ENCODE results near the gene SERPINE2. TPM values are rescaled to one million over a fixed set of nuclear protein-coding genes. Genes with fewer than 3 reads are reported as not detected.

The SERPINE2 gene
- polyA plus RNA-seq, 4 donors, result 55.3 to 148 (median 129) TPM

- no peak for DNase-seq (ENCODE audit: low read depth in 4 of 4, low spot score in 3 of 4)
Measured at GRCh38 chr2:224055101-224055500, 16.0 kb upstream of the SERPINE2 start.

- no peak for DNase-seq (ENCODE audit: low read depth in 4 of 4, low spot score in 3 of 4)
Measured at GRCh38 chr2:224046752-224047151, 7.7 kb upstream of the SERPINE2 start.

- DNase-seq (ENCODE audit: low read depth in 4 of 4, low spot score in 3 of 4), result no peak
Measured at GRCh38 chr2:224042191-224042696, 3.2 kb upstream of the SERPINE2 start.

DNA sequence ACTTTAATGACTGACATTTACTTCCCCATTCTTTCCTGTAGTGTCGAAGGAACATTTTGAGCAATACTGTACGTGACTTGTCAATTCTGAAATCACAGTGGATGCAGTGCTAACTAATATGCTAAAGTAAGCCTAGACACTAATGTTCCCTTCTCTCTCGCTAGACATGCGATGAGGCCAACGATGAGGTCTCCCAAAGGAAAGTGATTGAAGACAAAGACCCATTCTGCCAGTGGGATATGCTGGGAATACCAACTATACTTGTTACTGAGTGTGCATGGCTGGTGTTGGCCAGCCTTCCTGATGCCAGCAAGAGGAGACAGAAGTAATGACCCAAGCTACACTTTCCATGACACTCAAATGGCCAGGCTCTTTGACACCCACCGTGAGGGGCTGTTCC, 2.5 kb upstream of the SERPINE2 start:
- no peak for DNase-seq (ENCODE audit: low read depth in 4 of 4, low spot score in 3 of 4)

GRCh38 chr2:224040753-224041152, 1.7 kb upstream of the SERPINE2 start:
- no peak for DNase-seq (ENCODE audit: low read depth in 4 of 4, low spot score in 3 of 4)

GRCh38 chr2:224039770-224040440, 819 bp upstream of the SERPINE2 start:
- DNase-seq (ENCODE audit: low read depth in 4 of 4, low spot score in 3 of 4), result no peak

DNA sequence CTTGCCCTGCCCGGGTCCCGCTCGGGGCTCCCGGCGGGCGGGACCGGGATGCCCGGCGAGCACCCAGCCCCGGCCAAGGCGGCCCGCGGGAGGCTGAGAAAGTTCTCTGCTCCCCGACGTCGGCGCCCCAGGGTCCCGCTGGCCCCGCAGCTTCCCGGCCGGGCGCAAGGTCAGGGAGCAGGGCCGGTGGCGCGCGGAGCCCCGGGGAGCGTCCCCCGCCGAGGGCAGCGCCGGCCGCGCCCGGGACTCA, 331 bp downstream of the SERPINE2 start:
- no peak for DNase-seq (ENCODE audit: low read depth in 4 of 4, low spot score in 3 of 4)

- no peak for DNase-seq (ENCODE audit: low read depth in 4 of 4, low spot score in 3 of 4)
Measured at GRCh38 chr2:224038049-224038829, 847 bp downstream of the SERPINE2 start.

DNA sequence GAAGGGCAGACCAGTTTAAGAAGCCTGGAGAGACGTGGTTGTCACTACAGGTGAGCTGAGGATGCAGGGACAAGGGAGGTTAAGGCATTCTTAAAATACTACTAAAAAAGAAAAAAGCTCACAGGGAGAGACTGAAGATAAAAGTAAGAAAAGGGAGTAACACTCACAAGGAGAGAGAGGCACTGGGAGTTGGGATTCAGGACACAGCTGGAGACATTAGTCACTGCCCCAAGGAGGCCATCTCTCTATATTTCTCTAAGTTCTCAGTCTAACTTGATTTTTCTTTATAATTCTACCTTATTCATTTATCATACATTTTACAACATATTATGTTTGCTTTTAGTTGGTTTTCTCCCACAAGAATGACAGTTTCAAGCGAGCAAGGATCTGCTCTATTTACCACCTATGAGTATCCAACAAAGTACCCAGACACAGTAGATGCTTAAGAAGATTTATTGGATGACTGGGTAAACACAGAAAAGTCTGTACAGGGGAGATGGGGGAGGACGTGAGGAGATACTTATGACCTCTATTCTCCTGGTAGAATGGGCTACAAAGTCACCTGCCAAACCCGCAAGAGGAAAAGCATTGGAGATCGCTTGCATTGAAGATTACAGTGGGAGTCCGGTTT, 2.2 kb downstream of the SERPINE2 start:
- DNase-seq (ENCODE audit: low read depth in 4 of 4, low spot score in 3 of 4), result no peak

DNA sequence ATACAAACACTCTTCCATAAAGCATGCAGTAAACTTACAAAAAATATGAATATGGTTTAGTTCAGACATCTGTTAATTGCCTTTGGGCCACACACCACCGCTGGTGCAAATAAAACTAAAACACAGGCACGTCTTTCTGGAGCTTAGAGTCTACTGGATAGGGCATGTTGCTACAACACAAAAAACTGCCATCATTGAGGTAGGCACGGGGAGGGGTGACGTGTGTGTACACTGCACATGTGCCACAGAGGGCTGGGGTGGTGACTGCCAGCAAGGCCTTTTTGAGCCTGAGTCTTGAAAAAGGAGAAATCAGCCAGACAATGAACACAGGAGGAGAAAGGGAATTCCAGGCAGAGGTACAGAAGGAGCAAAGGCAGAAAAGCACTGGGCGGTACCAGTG, 5.1 kb downstream of the SERPINE2 start:
- no peak for DNase-seq (ENCODE audit: low read depth in 4 of 4, low spot score in 3 of 4)

DNA sequence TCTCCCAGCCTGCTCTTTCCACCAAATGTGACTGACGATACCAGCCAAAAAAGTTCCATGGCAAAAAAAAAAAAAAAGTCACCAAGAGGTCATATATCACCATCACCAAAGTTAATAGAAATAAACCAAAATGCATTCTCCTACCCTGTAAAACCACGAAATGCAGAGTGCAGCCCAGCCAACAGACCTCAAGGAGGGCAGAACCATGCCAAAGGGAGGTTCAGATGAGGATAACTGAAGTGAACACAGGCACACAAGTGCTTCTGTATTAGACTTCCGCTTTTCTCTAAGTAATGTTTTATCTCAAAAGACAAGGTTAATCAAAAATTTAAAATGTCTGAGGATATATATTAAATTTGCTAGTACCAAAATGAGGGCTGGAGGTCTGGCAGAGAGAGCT, 5.5 kb downstream of the SERPINE2 start:
- DNase-seq (ENCODE audit: low read depth in 4 of 4, low spot score in 3 of 4), result no peak

DNA sequence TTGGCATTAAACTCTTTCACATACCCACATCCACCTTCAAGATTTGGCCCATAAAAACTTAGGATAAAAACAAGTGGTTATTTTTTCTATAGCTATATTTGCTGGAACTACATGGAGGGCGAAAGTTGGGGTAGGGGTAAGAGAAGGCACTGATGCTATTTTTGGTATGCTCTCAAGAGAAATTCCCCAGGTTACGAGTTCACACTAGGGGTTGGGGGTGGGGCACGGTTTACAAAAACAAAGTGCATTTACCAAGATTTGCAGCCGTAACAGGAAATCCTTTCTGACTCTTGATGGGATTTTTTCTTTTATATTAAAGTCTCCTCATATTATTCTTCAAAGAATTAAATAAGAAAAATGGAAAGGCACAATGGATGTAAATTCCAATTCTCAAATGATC, 6.8 kb downstream of the SERPINE2 start:
- DNase-seq (ENCODE audit: low read depth in 4 of 4, low spot score in 3 of 4), result no peak

GRCh38 chr2:224031358-224031970, 7.6 kb downstream of the SERPINE2 start:
- DNase-seq (ENCODE audit: low read depth in 4 of 4, low spot score in 3 of 4), result no peak

DNA sequence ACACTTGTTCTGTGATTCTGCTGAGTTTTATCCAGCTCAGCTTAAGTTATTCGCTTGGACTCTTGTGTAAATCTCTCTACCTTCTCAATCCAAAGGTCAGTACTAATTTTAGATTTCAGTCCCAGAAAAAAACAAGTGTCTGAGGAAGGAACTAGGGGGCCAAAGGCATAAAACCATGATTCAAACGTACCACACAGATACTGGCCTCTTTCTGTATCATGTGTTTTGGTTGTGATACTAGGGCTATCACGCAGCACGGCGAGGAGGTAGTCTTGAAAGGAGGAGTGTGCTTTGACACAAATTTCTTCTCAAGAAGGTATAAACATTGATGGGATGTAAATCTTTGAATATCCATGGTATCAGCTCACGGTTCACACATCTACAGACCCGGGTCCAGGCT, 8.3 kb downstream of the SERPINE2 start:
- DNase-seq (ENCODE audit: low read depth in 4 of 4, low spot score in 3 of 4), result no peak

DNA sequence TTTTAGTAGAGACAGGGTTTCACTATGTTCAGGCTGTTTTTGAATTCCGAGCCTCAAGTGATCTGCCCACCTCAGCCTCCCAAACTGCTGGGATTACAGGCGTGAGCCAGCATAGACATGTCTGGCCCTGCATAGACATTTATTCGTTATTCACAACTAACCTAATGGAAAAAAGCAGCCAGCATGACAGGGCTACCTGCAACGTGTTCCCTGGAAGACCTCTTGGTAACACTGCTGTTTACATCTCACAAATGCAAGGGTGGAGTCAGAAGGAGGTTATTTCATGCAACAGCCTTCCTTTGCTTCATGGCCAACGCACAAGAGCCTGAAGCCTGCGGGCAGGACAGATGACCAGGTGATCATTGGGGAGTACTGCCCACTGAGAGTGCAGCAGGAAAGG, 9.2 kb downstream of the SERPINE2 start:
- DNase-seq (ENCODE audit: low read depth in 4 of 4, low spot score in 3 of 4), result no peak

- DNase-seq (ENCODE audit: low read depth in 4 of 4, low spot score in 3 of 4), result no peak
Measured at GRCh38 chr2:224027931-224028330, 11.2 kb downstream of the SERPINE2 start.

DNA sequence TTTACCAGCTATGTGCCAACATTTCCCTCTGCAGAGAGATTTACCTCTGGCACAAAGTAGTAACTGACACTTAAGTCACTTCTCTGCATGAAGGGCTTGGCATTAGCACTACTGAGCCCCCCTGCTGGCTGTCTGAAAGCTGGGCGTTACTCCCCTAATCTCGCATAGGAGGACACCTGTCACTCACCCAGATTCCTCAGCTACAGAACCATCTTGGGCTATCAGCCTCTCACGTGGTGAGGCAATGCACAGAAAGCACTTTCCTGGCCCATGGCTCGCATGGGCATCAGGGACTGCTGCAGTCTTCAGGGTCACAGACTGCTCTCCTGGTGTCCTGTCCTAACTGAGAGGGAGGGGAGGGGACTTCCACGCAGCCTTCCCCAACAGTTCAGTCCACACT, 12.0 kb downstream of the SERPINE2 start:
- DNase-seq (ENCODE audit: low read depth in 4 of 4, low spot score in 3 of 4), result no peak

DNA sequence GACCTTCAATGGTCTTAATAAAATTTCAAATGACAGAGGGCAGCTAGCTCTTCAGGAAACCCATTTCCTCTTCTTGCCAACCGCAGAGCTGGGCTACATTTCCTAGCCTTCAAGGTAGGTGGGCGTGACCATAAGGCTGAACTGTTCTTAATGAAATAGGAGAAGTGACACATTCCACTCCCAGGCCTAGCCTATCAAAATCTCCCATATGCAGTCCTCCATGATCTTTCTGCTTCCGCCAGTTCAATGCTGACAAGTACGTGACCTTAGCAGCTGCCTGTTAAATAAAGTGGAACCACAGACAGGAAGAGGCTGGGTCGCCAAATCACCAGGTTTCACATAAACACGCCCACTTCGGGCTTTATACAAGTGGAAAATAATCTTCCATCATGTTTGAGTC, 13.2 kb downstream of the SERPINE2 start:
- DNase-seq (ENCODE audit: low read depth in 4 of 4, low spot score in 3 of 4), result no peak

DNA sequence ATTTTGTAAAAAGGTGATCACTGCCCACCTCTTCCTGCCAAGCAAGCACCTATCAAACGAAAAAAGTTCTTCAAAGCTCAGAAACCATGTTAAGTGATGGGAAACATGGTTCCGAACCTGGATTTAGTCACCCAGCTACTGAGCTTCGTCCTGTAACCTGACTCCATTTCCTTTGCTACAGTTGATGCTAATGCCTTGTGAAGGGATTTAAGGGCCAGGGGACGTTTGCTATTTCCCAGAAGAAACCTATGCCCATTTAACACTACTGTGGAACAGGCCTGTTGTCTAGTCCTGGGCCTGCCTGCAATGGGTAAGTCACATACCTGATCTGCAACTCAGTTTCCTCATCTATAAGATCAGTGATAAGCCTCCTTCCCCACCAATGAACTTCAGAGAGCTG, 14.8 kb downstream of the SERPINE2 start:
- DNase-seq (ENCODE audit: low read depth in 4 of 4, low spot score in 3 of 4), result no peak

- DNase-seq (ENCODE audit: low read depth in 4 of 4, low spot score in 3 of 4), result no peak
Measured at GRCh38 chr2:224023188-224023587, 15.9 kb downstream of the SERPINE2 start.

DNA sequence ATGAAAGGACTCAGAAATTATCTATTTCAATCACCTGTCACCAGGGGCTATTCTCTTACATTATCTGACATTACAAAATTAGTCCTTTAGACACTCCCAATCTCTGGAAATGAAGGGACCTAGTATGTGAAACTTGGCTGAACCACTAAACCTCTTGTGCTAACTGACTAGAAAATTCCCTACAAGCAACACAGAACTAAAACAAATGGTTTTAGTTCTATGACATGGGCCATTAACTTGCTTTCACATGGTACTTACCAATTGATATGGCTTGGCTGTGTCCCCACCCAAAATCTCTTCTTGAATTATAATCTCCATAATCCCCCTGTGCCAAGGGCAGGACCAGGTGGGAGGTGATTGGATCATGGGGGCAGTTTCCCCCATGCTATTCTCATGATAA, 16.6 kb downstream of the SERPINE2 start:
- no peak for DNase-seq (ENCODE audit: low read depth in 4 of 4, low spot score in 3 of 4)

DNA sequence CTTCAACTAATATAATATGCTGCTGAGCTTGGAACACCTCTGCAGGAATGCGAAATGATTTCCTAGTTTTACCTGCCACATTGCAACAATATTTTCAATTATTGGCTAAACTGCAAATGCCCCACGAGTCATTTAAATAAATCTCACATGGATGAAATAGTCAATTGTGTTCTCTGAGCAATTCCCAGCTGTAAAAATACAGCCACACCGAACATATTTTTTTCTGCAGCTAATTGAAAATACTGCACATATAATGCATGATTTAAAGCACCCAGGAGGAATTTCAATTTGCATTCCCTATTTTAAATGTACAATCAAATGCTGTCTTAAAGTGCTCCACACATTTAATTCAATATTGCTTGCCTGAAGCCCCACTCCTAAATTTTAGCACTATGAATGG, 18.6 kb downstream of the SERPINE2 start:
- no peak for DNase-seq (ENCODE audit: low read depth in 4 of 4, low spot score in 3 of 4)
